HepG2 (cell line): ENCODE data around the gene KIF13A. TPM values are rescaled to one million over a fixed set of nuclear protein-coding genes. Genes with fewer than 3 reads are reported as not detected.

Experiments
- CEBPB ChIP-seq: IDR thresholded peaks from 2 replicates; pipeline ENCODE4 v1.6.1; 2011; ENCODE audit warnings: low read depth, low read length, improper control_type of control experiment, borderline replicate concordance
- DRAP1 ChIP-seq: IDR thresholded peaks from 2 replicates; pipeline ENCODE4 v1.6.1; 2016; ENCODE audit warnings: missing genetic modification reagents, missing compliant biosample characterization
- ELF1 ChIP-seq: sonication (generic); formaldehyde crosslinking; IDR thresholded peaks from 2 replicates; pipeline ENCODE4 v1.4.0; 2020; ENCODE audit warnings: missing genetic modification reagents
- ETV5 ChIP-seq: IDR thresholded peaks from 2 replicates; pipeline ENCODE4 v1.6.1; 2018; ENCODE audit warnings: missing biosample characterization, missing genetic modification reagents, inconsistent platforms, borderline replicate concordance
- EZH2 ChIP-seq: conservative IDR thresholded peaks from 2 replicates; pipeline ENCODE4 v1.6.1; 2012; ENCODE audit warnings: mild to moderate bottlenecking, low read depth, low read length, moderate library complexity
- GLMP ChIP-seq: sonication (generic); formaldehyde crosslinking; IDR thresholded peaks from 2 replicates; pipeline ENCODE4 v1.9.0; 2021; ENCODE audit warnings: missing genetic modification reagents, mild to moderate bottlenecking, borderline replicate concordance
- MATR3 ChIP-seq: sonication (generic); formaldehyde crosslinking; IDR thresholded peaks from 2 replicates; pipeline ENCODE4 v1.4.0; 2020; ENCODE audit warnings: missing genetic modification reagents
- PAX8 ChIP-seq: sonication (generic); formaldehyde crosslinking; IDR thresholded peaks from 2 replicates; pipeline ENCODE4 v1.8.0; 2022; ENCODE audit warnings: mild to moderate bottlenecking, missing genetic modification reagents, borderline replicate concordance
- PAXIP1 ChIP-seq: sonication (generic); formaldehyde crosslinking; conservative IDR thresholded peaks from 2 replicates; pipeline ENCODE4 v1.4.0; 2020; ENCODE audit warnings: mild to moderate bottlenecking, missing genetic modification reagents, moderate library complexity
- PHF20 ChIP-seq: sonication (generic); formaldehyde crosslinking; IDR thresholded peaks from 2 replicates; pipeline ENCODE4 v1.5.0; 2020; ENCODE audit warnings: mild to moderate bottlenecking, missing genetic modification reagents
- SMAD3 ChIP-seq: sonication (generic); formaldehyde crosslinking; IDR thresholded peaks from 2 replicates; pipeline ENCODE4 v1.4.0; 2020; ENCODE audit warnings: missing genetic modification reagents
- SPEN ChIP-seq: sonication (generic); formaldehyde crosslinking; IDR thresholded peaks from 2 replicates; pipeline ENCODE4 v1.5.1; 2020; ENCODE audit warnings: low read depth, mild to moderate bottlenecking, missing genetic modification reagents
- TARDBP ChIP-seq: sonication (generic); formaldehyde crosslinking; IDR thresholded peaks from 2 replicates; pipeline ENCODE4 v1.8.0; 2022; ENCODE audit warnings: mild to moderate bottlenecking, missing genetic modification reagents
- THAP9 ChIP-seq: sonication (generic); formaldehyde crosslinking; IDR thresholded peaks from 2 replicates; pipeline ENCODE4; 2020; ENCODE audit warnings: missing genetic modification reagents, mild to moderate bottlenecking, borderline replicate concordance
- ZBTB33 ChIP-seq: sonication (generic); formaldehyde crosslinking; IDR thresholded peaks from 2 replicates; pipeline ENCODE4 v1.4.0; 2020; ENCODE audit warnings: missing genetic modification reagents
- ZNF33A ChIP-seq: sonication (generic); formaldehyde crosslinking; IDR thresholded peaks from 2 replicates; pipeline ENCODE4 v1.5.1; 2020; ENCODE audit warnings: missing genetic modification reagents, mild to moderate bottlenecking, moderate library complexity, borderline replicate concordance
- ZNF629 ChIP-seq: sonication (generic); formaldehyde crosslinking; conservative IDR thresholded peaks from 2 replicates; pipeline ENCODE4 v1.5.0; 2020; ENCODE audit warnings: missing genetic modification reagents
- ZNF83 ChIP-seq: sonication (generic); formaldehyde crosslinking; IDR thresholded peaks from 2 replicates; pipeline ENCODE4 v1.4.0; 2020; ENCODE audit warnings: missing genetic modification reagents, mild to moderate bottlenecking, borderline replicate concordance
- ZZZ3 ChIP-seq: sonication (generic); formaldehyde crosslinking; IDR thresholded peaks from 2 replicates; pipeline ENCODE4 v1.4.0; 2020; ENCODE audit warnings: missing genetic modification reagents, mild to moderate bottlenecking, borderline replicate concordance
- polyA plus RNA-seq, 8 experiments: library from polyadenylated mRNA; depleted of rRNA in 3 of 8; stranded (reverse) in 7 of 8; unstranded in 1 of 8; fragments of >200 nt; fragmentation: Illumina TruSeq in 4 of 8; extraction: Trizol in 4 of 8; gene quantifications; 2 replicates each; pipeline versions ENCODE4 v1.2.1 to v1.2.3, GENCODE V29; 2011 to 2016; ENCODE audit warnings: low read depth in 4 of 8, missing spikeins in 1 of 8, mixed read lengths in 1 of 8; ENCODE audit not compliant: insufficient read depth in 1 of 8
- total RNA-seq, 5 experiments: library from RNA; depleted of rRNA; stranded (reverse); fragments of >200 nt; fragmentation: Illumina TruSeq; extraction: Trizol; gene quantifications; 2 replicates each; pipeline ENCODE4 v1.2.3, GENCODE V29; 2016; ENCODE audit warnings: low read depth in 1 of 5

KIF13A gene
- total and polyA plus RNA-seq, 2 of the 13 experiments (the other 11 are each of a cell fraction or from before 2014, with no cell fraction given): 21.1 to 37.2 TPM

GRCh38 chr6:18021166-18021850, 33.9 kb upstream of the KIF13A start (continued):
- no peak; the same call in 1 of the 2 replicates for TF ChIP-seq ZZZ3
- peak; percentile 33; the same call in 1 of the 2 replicates for TF ChIP-seq ZBTB33 (CRISPR knock-in tag)
- peak; percentile 34; the same call in 1 of the 2 replicates for TF ChIP-seq SPEN (CRISPR knock-in tag)
- TF ChIP-seq ZNF629: no peak
- 0 out of 2 replicates have a peak, but pooled peaks have one; percentile 12 for TF ChIP-seq PAXIP1 (CRISPR knock-in tag)
- no peak for TF ChIP-seq EZH2
- TF ChIP-seq ETV5 (CRISPR knock-in tag): peak; percentile 45; the same call in 1 of the 2 replicates
- TF ChIP-seq ZNF33A (CRISPR knock-in tag): no peak
- 0 out of 2 replicates have a peak, but pooled peaks have one; percentile 27 for TF ChIP-seq ZNF83 (CRISPR knock-in tag)
- TF ChIP-seq ELF1 (CRISPR knock-in tag): peak; percentile 34; the same call in 1 of the 2 replicates
- no peak for TF ChIP-seq PAX8 (CRISPR knock-in tag)
- TF ChIP-seq DRAP1 (CRISPR knock-in tag): no peak
- no peak for TF ChIP-seq SMAD3 (CRISPR knock-in tag)
- no peak for TF ChIP-seq CEBPB
- TF ChIP-seq THAP9 (CRISPR knock-in tag): 0 out of 2 replicates have a peak, but pooled peaks have one; percentile 27
- no peak for TF ChIP-seq GLMP (CRISPR knock-in tag)
- TF ChIP-seq PHF20 (CRISPR knock-in tag): peak; percentile 55; the same call in 1 of the 2 replicates
- TF ChIP-seq MATR3 (CRISPR knock-in tag): no peak
- peak; percentile 37; the same call in 1 of the 2 replicates for TF ChIP-seq TARDBP (CRISPR knock-in tag)
